GM18502 (cell line): ENCODE data around the gene DCUN1D3.

Experiments
- ATAC-seq: cut with Tn5 transposase; IDR thresholded peaks from one replicate; pipeline ENCODE4 v1.9.1; 2021; ENCODE audit warnings: mild to moderate bottlenecking; ENCODE audit not compliant: unreplicated experiment, poor library complexity

The DCUN1D3 gene

GRCh38 chr16:20894388-20894787 lies 5.8 kb downstream of the DCUN1D3 start:
- no peak for ATAC-seq

GRCh38 chr16:20889625-20890275 lies 10.4 kb downstream of the DCUN1D3 start:
- no peak for ATAC-seq

- no peak for ATAC-seq
These were observed 13.0 kb downstream of the DCUN1D3 start for GRCh38 chr16:20887207-20887606.

GRCh38 chr16:20886320-20886719 lies 13.8 kb downstream of the DCUN1D3 start:
- ATAC-seq = no peak

GRCh38 chr16:20884240-20884556 lies 16.0 kb downstream of the DCUN1D3 start:
- no peak for ATAC-seq

GRCh38 chr16:20883554-20884239 lies 16.5 kb downstream of the DCUN1D3 start:
- ATAC-seq = no peak

- no peak for ATAC-seq
These were observed 18.7 kb downstream of the DCUN1D3 start for GRCh38 chr16:20881503-20881878.

GRCh38 chr16:20880867-20881502 lies 19.2 kb downstream of the DCUN1D3 start:
- ATAC-seq = no peak

GRCh38 chr16:20879175-20880040 lies 20.8 kb downstream of the DCUN1D3 start:
- no peak for ATAC-seq

- ATAC-seq = no peak
These were observed 21.4 kb downstream of the DCUN1D3 start for GRCh38 chr16:20878682-20879147.

GRCh38 chr16:20875355-20875650 lies 24.9 kb downstream of the DCUN1D3 start:
- no peak for ATAC-seq

GRCh38 chr16:20874088-20874581 lies 26.0 kb downstream of the DCUN1D3 start:
- ATAC-seq = no peak

- no peak for ATAC-seq
These were observed 26.8 kb downstream of the DCUN1D3 start for GRCh38 chr16:20873331-20873730.

GRCh38 chr16:20871941-20872815 lies 28.0 kb downstream of the DCUN1D3 start:
- ATAC-seq = no peak

GRCh38 chr16:20871258-20871657 lies 28.9 kb downstream of the DCUN1D3 start:
- ATAC-seq = no peak

GRCh38 chr16:20870122-20870820 lies 29.9 kb downstream of the DCUN1D3 start:
- no peak for ATAC-seq

GRCh38 chr16:20868890-20869289 lies 31.3 kb downstream of the DCUN1D3 start:
- ATAC-seq = no peak

- no peak for ATAC-seq
These were observed 32.6 kb downstream of the DCUN1D3 start for GRCh38 chr16:20867585-20867984.

GRCh38 chr16:20866801-20867200 lies 33.4 kb downstream of the DCUN1D3 start:
- no peak for ATAC-seq
